Body of pancreas (tissue), 4 donors: Measurements from ENCODE around the gene DIAPH1.

Source experiments
- POLR2A ChIP-seq, 3 donors: fragments of 450-650 bp; IDR thresholded peaks; one replicate each; pipeline ENCODE4 v1.6.1; 2016; ENCODE audit warnings: antibody characterized with exemption in 3 of 3, mild to moderate bottlenecking in 2 of 3
- TF ChIP-seq, protein P1 (sequence below), 7 experiments: fragments of 450-650 bp in 4 of 7; fragments of 200-600 bp in 3 of 7; sonication (generic) in 3 of 7; IDR thresholded peaks; one replicate each; pipeline ENCODE4 v1.5.1; 2016 to 2019; ENCODE audit warnings: antibody characterized with exemption in 7 of 7

DNA sequence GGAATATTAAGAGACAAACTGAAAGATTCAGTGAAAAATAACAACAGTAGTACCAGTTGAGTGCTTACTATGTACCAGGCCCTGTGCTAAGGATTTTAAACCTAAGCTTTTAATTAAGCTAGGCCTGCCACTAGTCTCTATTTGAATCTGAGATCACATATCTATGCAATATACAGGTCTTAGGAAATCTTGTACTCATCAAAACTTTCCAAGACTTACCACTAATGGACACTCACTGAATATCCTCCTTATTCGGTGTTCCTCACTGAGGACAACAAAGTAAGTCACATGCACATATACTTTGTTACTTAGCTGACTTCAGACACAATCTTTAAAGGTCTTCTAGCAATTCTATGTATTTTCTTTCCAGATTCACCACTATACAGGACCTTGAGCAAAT, 32.6 kb downstream of the DIAPH1 start:
- TF ChIP-seq, protein P1, sequence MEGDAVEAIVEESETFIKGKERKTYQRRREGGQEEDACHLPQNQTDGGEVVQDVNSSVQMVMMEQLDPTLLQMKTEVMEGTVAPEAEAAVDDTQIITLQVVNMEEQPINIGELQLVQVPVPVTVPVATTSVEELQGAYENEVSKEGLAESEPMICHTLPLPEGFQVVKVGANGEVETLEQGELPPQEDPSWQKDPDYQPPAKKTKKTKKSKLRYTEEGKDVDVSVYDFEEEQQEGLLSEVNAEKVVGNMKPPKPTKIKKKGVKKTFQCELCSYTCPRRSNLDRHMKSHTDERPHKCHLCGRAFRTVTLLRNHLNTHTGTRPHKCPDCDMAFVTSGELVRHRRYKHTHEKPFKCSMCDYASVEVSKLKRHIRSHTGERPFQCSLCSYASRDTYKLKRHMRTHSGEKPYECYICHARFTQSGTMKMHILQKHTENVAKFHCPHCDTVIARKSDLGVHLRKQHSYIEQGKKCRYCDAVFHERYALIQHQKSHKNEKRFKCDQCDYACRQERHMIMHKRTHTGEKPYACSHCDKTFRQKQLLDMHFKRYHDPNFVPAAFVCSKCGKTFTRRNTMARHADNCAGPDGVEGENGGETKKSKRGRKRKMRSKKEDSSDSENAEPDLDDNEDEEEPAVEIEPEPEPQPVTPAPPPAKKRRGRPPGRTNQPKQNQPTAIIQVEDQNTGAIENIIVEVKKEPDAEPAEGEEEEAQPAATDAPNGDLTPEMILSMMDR (IDR thresholded peaks at IDR 0.05), result no peak
- no peak for TF ChIP-seq POLR2A (IDR thresholded peaks at IDR 0.05)
